H54 (cell line): ENCODE data around the gene HES3.

Source experiments
- DNase-seq: peaks from one replicate; pipeline ENCODE4 v3.0.0; 2011; ENCODE audit warnings: low spot score, mixed read lengths; ENCODE audit not compliant: insufficient read length
- FAIRE-seq: peaks from 3 replicates; lab custom pipeline; 2011; peaks lifted over from hg19 to GRCh38; lab: Jason Lieb, UNC
- POLR2A ChIP-seq: IDR thresholded peaks from 2 replicates; pipeline ENCODE4 v1.6.1; 2011; ENCODE audit warnings: low read depth, mild to moderate bottlenecking, low read length

HES3 gene

GRCh38 chr1:6280761-6281451 is 36.9 kb downstream of the HES3 start:
- no peak for FAIRE-seq
- no peak for DNase-seq
- TF ChIP-seq POLR2A: no peak

DNA sequence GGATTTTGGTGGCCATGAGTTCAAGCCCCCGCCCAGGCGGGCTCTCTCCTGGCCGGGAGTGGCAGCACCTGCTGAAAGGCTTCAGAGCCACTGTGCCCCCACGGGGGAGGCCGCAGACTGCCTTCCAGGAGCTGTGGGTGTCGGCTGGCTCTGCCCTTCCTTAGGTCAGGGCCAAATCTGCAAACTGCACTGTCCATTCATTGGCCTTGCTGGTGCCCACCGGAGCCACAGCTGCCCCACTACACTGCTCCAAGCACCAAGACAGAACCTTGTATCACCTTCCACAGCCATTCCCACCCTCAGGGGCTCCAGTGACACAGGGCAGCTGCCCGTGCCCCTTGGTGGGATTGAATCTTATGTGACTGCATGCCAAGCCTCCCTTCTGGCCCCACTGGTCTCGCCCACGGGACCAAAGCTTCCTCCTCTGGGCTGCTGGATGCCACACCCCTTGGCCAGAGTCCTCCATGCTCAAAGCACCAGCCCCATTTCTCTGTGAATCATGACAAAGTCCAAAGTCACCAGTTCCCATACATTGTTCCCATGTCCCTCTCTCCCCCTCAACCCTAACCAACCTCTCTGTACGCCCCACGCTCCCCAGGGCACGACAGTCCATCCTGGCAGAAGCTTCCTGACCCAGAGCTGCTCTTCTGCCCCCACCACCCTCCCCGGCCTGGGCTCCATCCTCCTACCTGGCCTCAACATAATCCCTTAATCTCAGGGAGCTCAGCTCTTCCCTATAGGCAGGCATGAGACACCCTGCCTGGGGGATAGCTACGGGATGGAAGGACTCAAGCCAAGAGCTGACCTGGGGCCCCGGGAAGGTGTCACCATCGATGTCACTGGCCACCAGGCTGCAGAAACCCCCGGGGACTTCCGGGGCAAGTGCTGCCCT is 37.8 kb downstream of the HES3 start:
- FAIRE-seq (no peak), DNase-seq (no peak)
- no peak for TF ChIP-seq POLR2A

GRCh38 chr1:6282577-6283270 is 38.7 kb downstream of the HES3 start:
- FAIRE-seq (no peak), DNase-seq (no peak)
- TF ChIP-seq POLR2A: no peak

DNA sequence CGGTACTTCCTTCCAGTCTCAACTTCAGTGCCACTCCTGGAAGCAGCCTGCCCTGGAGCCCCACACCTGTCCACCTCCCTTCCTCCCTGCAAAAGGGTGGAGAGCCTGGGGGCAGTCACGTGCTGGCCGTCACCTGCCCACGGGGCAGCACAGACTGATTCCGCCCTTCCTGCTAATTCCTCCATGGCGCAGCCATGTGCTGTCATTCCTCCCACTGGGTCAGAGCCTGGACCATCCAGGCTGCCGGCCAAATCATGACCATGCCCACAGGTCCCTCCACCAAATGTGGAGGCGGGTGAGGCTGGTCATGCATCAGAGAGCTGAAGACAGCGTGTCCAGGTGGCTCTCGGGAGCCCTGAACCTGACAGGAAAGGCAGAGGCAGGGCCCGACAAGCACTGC is 41.4 kb downstream of the HES3 start:
- TF ChIP-seq POLR2A: no peak
- FAIRE-seq (no peak), DNase-seq (no peak)

GRCh38 chr1:6286266-6286665 is 42.3 kb downstream of the HES3 start:
- TF ChIP-seq POLR2A: no peak
- FAIRE-seq (no peak), DNase-seq (no peak)

- DNase-seq (no peak), FAIRE-seq (no peak)
- TF ChIP-seq POLR2A: no peak
Observed at GRCh38 chr1:6287029-6287428, 43.0 kb downstream of the HES3 start.

- DNase-seq (no peak), FAIRE-seq (no peak)
- TF ChIP-seq POLR2A: no peak
Observed at GRCh38 chr1:6287431-6287886, 43.5 kb downstream of the HES3 start.

GRCh38 chr1:6288026-6288425 is 44.0 kb downstream of the HES3 start:
- DNase-seq (no peak), FAIRE-seq (no peak)
- no peak for TF ChIP-seq POLR2A

- TF ChIP-seq POLR2A: no peak
- DNase-seq (no peak), FAIRE-seq (no peak)
Observed at GRCh38 chr1:6288665-6289064, 44.7 kb downstream of the HES3 start.

DNA sequence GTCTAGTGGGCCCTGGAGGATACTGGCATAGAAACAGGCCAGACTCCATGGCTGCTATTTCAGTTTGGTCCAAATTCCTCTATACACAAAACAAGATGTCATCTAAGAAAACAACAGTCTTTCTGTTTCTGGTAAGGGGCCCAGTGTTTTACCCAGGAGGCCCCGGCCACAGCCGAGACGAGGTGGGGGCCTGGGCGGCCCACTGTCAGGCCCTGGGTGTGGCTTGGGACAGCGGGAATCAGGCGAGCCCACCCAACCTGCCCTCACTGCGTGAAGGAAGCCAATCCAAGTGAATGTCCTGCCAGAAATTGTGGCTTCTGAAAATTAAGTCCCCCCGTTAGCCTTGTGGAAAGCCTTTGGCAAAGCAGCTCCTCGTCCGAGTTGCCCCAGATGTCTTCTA is 48.1 kb downstream of the HES3 start:
- no peak for FAIRE-seq
- no peak for TF ChIP-seq POLR2A
- no peak for DNase-seq

- TF ChIP-seq POLR2A: no peak
- FAIRE-seq (no peak), DNase-seq (no peak)
Observed at GRCh38 chr1:6294080-6294889, 50.3 kb downstream of the HES3 start.

GRCh38 chr1:6294890-6295556 is 51.0 kb downstream of the HES3 start:
- FAIRE-seq (no peak), DNase-seq (no peak)
- no peak for TF ChIP-seq POLR2A
